Upper lobe of right lung (tissue), 1 donor: ENCODE measurements around the gene KCTD15. TPM values are rescaled to one million over a fixed set of nuclear protein-coding genes. Genes with fewer than 3 reads are reported as not detected.

ENCODE experiments used
- ATAC-seq: fragments of 200-7000 bp; cut with Tn5 transposase; one replicate; pipeline ENCODE4 v1.9.1; 2020; ENCODE audit warnings: mild to moderate bottlenecking, moderate library complexity
- DNase-seq: peaks from one replicate; pipeline ENCODE4 v3.0.0-alpha.2; 2020
- H3K27ac ChIP-seq: fragments of 200-600 bp; one replicate; pipeline ENCODE4 v1.8.0; 2022
- H3K27me3 ChIP-seq: fragments of 200-600 bp; one replicate; pipeline ENCODE4 v1.8.0; 2022; ENCODE audit warnings: mild to moderate bottlenecking
- H3K36me3 ChIP-seq: fragments of 200-600 bp; one replicate; pipeline ENCODE4 v1.8.0; 2022
- H3K4me1 ChIP-seq: fragments of 200-600 bp; one replicate; pipeline ENCODE4 v1.8.0; 2022
- H3K4me3 ChIP-seq: fragments of 200-600 bp; one replicate; pipeline ENCODE4 v1.8.0; 2022; ENCODE audit warnings: mild to moderate bottlenecking
- H3K9me3 ChIP-seq: fragments of 200-600 bp; one replicate; pipeline ENCODE4 v1.8.0; 2022
- CTCF ChIP-seq: fragments of 200-600 bp; IDR thresholded peaks from one replicate; pipeline ENCODE4 v1.8.0; 2022; ENCODE audit warnings: antibody characterized with exemption
- intact Hi-C: fragments of 100-400 bp; cut with DNase I; formaldehyde crosslinking; loops from one replicate; pipeline ENCODE4 v1.11.0; 2022
- total RNA-seq: library from RNA; stranded (reverse); fragmentation: NEBNext Ultra II Directional; extraction: Animal tissue kit (Norgen Biotek cat#: 25700); gene quantifications from one replicate; pipeline ENCODE4 v1.2.1, GENCODE V29; 2021
- donor health status: DM: no; HTN: yes; CAD: no; lungs with severe emphysema.

KCTD15 gene
- total RNA-seq, 1 donor from 2014 or later = 48.7 TPM

DNA sequence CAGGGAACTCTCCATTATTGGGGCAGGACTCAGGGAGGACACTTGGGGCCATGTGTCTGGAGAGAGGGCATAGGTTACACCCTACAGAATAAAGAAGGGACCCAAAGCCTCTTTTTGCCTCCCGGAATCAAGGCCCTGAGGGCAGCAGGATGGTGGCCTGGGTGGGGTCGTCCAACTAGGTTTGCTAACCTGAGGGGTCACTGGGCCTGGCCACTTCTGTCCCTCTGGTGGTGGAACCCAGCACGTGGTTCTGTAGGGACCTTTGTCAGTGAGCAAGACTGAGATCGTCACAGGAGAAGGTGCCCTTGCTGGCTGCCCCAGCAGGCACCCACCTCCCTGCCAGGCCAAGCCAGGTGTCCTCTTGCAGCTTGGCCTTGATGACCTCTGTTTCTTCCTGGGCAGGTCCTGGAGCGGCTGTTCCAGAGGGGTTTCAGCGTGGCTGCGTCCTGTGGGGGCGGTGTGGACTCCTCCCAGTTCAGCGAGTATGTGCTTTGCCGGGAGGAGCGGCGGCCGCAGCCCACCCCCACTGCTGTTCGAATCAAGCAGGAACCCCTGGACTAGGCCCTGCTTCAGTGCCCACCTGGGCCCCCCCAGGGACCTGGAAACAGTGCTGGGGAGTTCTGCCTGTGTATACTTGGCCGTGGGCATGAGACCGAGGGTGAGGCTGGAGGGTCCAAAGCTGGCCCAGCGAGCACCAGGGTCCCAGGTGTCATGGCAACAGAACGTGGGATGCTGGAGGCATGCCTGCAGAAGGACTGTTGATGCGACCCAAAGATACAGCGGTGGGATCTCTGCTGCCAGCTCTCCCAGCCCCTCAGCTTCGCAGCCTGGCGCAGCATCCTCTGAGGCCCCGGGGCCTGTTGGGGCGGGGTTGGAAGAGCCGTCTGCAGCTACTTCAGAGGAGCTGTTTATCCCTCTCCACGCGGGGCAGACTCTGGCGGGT lies 16.0 kb downstream of the KCTD15 start:
- ATAC-seq (no peak), DNase-seq (peak; percentile 55)
- Histone ChIP-seq H3K4me1 (peaks cover 14% of the 10 kb centered on the region), H3K27me3 (no peaks in the 10 kb centered on the region), H3K9me3 (no peaks in the 10 kb centered on the region), H3K36me3 (peaks cover 30% of the 10 kb centered on the region), H3K27ac (no peak overlapping the region), H3K4me3 (no peak overlapping the region)
- intact Hi-C loops = no loop called here
- TF ChIP-seq CTCF = no peak

DNA sequence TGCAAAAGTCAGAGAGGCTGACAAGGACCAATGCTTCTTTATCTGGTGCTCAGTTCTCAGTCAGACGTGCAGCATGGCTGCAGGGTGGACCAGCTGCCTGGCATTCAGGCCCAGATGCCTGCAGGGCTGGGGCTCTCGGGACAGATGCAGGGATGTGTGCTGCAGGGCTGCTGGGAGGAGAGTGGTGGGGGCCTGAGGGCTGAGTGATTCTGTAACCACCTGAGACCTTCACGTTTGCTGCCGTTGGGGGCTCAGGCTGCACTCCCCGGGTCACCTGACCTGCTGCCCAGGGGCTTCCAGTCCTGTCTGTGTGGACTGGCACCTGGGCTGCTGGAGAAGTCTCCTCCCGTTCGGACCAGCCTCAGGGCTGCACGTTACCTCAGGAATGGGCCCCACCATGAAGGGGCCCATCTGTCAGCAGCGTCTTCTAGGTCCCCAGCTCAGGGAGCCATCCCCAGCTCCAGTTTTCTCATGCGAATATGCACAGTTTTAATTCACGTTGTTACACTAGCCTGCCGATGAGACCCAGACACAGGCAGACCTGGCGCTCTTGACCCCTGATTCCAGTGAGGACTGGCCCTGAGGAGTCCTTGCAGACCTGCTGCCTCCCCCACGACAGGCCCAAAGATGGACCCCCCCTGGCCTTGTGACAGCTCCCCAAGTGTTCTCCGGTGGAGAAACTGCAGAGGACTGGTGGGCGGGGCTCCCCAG lies 16.9 kb downstream of the KCTD15 start:
- H3K27me3 ChIP-seq = no peaks in the 10 kb centered on the region
- peaks cover 24% of the 10 kb centered on the region for H3K36me3 ChIP-seq
- intact Hi-C loops = no loop called here
- H3K27ac ChIP-seq = no peak overlapping the region
- peaks cover 14% of the 10 kb centered on the region for H3K4me1 ChIP-seq
- DNase-seq = peak; percentile 52
- no peak for ATAC-seq
- no peak for TF ChIP-seq CTCF
- H3K4me3 ChIP-seq = no peak overlapping the region
- H3K9me3 ChIP-seq = no peaks in the 10 kb centered on the region

DNA sequence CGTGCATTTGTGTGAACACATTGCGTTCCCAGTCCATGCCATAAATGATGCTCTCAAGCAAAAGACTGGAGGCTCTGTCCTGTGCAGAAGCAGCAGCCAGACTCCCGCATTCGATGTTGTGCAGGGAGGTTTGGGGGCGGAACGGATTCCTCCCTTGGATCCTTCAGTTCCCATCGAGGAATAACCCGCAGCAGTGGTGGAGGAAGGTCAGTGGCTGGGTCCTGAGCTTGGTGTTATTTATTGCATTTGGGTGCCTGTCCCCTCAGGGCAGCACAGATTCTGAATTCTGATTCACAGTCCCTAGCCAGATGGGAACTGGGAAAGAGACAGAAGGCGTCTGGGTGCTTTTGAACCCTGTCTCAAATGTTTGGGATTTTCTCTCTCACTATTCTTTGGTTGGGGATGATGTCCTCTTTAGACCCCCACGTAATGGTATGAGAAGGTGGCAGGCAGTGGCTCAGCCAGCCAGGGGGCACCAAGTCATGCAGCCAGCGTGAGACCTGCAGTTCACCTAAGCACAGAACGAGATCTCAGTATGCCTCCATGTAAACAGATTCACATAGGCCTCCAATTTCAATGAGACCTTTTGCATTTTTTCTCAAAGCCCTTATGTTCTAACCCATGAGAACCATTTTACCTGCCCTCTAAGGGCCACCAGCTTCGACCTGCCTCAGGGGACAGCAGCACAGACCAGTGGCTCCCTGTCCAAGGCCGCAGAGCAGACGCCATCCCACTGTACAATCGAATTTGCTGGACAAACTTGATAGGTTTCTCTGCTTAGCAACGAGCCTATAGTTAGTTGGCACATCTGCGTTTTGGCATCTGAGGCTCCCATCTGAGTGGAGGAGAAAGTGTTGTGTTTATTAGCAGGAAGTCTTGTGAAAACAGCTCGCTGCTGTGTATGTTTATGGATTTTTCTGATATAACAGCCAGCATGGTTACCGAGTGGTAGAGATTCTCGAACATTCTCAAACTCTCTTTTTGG lies 17.8 kb downstream of the KCTD15 start:
- no peak for ATAC-seq
- Histone ChIP-seq H3K4me1 (peaks cover 20% of the 10 kb centered on the region), H3K9me3 (no peaks in the 10 kb centered on the region), H3K36me3 (peaks cover 24% of the 10 kb centered on the region), H3K27ac (no peak overlapping the region), H3K4me3 (no peak overlapping the region), H3K27me3 (no peaks in the 10 kb centered on the region)
- no peak for TF ChIP-seq CTCF
- intact Hi-C loops = no loop called here
- DNase-seq = peak; percentile 29

- intact Hi-C loops = no loop called here
- peaks cover 23% of the 10 kb centered on the region for H3K36me3 ChIP-seq
- no peak overlapping the region for H3K27ac ChIP-seq
- no peak for TF ChIP-seq CTCF
- H3K4me1 ChIP-seq = peaks cover 30% of the 10 kb centered on the region
- ATAC-seq (no peak), DNase-seq (peak; percentile 26)
- no peaks in the 10 kb centered on the region for H3K27me3 ChIP-seq
- no peaks in the 10 kb centered on the region for H3K9me3 ChIP-seq
- H3K4me3 ChIP-seq = no peak overlapping the region
Observed at GRCh38 chr19:33815380-33816340, 19.0 kb downstream of the KCTD15 start.
